ENCODE data around the gene ADCY7.

Gene ADCY7

GRCh38 chr16:50282010-50282538, 15.7 kb downstream of the ADCY7 start:
- no peak for DNase-seq (ENCODE audit: low read depth in 2 of 2)

- DNase-seq (ENCODE audit: low read depth in 2 of 2) = no peak
Observed at GRCh38 chr16:50282955-50283631, 16.7 kb downstream of the ADCY7 start.

GRCh38 chr16:50284131-50284911, 18.0 kb downstream of the ADCY7 start:
- DNase-seq (ENCODE audit: low read depth in 2 of 2) = no peak

GRCh38 chr16:50285406-50286003, 19.2 kb downstream of the ADCY7 start:
- DNase-seq (ENCODE audit: low read depth in 2 of 2) = no peak

- DNase-seq (ENCODE audit: low read depth in 2 of 2) = no peak
Observed at GRCh38 chr16:50286681-50287080, 20.3 kb downstream of the ADCY7 start.

GRCh38 chr16:50288026-50288425, 21.7 kb downstream of the ADCY7 start:
- DNase-seq (ENCODE audit: low read depth in 2 of 2) = no peak

GRCh38 chr16:50288920-50289319, 22.6 kb downstream of the ADCY7 start:
- no peak for DNase-seq (ENCODE audit: low read depth in 2 of 2)

GRCh38 chr16:50289950-50290764, 23.8 kb downstream of the ADCY7 start:
- DNase-seq (ENCODE audit: low read depth in 2 of 2) = no peak

GRCh38 chr16:50290856-50291255, 24.5 kb downstream of the ADCY7 start:
- DNase-seq (ENCODE audit: low read depth in 2 of 2) = no peak

- DNase-seq (ENCODE audit: low read depth in 2 of 2) = no peak
Observed at GRCh38 chr16:50291719-50292565, 25.6 kb downstream of the ADCY7 start.

GRCh38 chr16:50292566-50292948, 26.2 kb downstream of the ADCY7 start:
- DNase-seq (ENCODE audit: low read depth in 2 of 2) = no peak

GRCh38 chr16:50293041-50293783, 26.9 kb downstream of the ADCY7 start:
- no peak for DNase-seq (ENCODE audit: low read depth in 2 of 2)

GRCh38 chr16:50293994-50294855, 27.9 kb downstream of the ADCY7 start:
- DNase-seq (ENCODE audit: low read depth in 2 of 2) = no peak

- no peak for DNase-seq (ENCODE audit: low read depth in 2 of 2)
Observed at GRCh38 chr16:50294955-50295354, 28.6 kb downstream of the ADCY7 start.

- DNase-seq (ENCODE audit: low read depth in 2 of 2) = no peak
Observed at GRCh38 chr16:50295541-50296132, 29.3 kb downstream of the ADCY7 start.

GRCh38 chr16:50296807-50297206, 30.5 kb downstream of the ADCY7 start:
- DNase-seq (ENCODE audit: low read depth in 2 of 2) = no peak

GRCh38 chr16:50297301-50298074, 31.1 kb downstream of the ADCY7 start:
- DNase-seq (ENCODE audit: low read depth in 2 of 2) = no peak

GRCh38 chr16:50298075-50298460, 31.7 kb downstream of the ADCY7 start:
- DNase-seq (ENCODE audit: low read depth in 2 of 2) = no peak

Measured in stimulated activated CD4-positive, alpha-beta T cell treated with anti-CD3 and anti-CD28 coated beads, Interleukin-4, amount 100 ng/mL, for 48 hours (primary cell).